H9 (cell line): ENCODE results near the gene KLK13. TPM values are rescaled to one million over a fixed set of nuclear protein-coding genes. Genes with fewer than 3 reads are reported as not detected.

Source experiments
- DNase-seq: peaks from one replicate; pipeline ENCODE4 v3.0.0-alpha.2; 2017
- H2AFZ ChIP-seq: one replicate; pipeline ENCODE4 v1.6.1; 2013; ENCODE audit warnings: mild to moderate bottlenecking, low read length, control low read depth, moderate library complexity
- H2AK5ac ChIP-seq: 2 replicates; pipeline ENCODE4 v1.6.1; 2013; ENCODE audit warnings: low read length, control low read depth, mixed read lengths; ENCODE audit not compliant: insufficient read length
- H2BK120ac ChIP-seq: one replicate; pipeline ENCODE4 v1.6.1; 2013; ENCODE audit warnings: low read depth, mild to moderate bottlenecking, low read length, control low read depth, inconsistent platforms; ENCODE audit not compliant: poor library complexity, severe bottlenecking
- H2BK12ac ChIP-seq: 2 replicates; pipeline ENCODE4 v1.6.1; 2013; ENCODE audit warnings: low read length, control low read depth, mixed read lengths, low read depth; ENCODE audit not compliant: insufficient read length
- H2BK15ac ChIP-seq: 2 replicates; pipeline ENCODE4 v1.6.1; 2013; ENCODE audit warnings: low read depth, low read length, control low read depth
- H2BK20ac ChIP-seq: one replicate; pipeline ENCODE4 v1.6.1; 2013; ENCODE audit warnings: low read depth, mild to moderate bottlenecking, low read length, control low read depth, inconsistent platforms; ENCODE audit not compliant: poor library complexity, severe bottlenecking
- H2BK5ac ChIP-seq: 2 replicates; pipeline ENCODE4 v1.6.1; 2013; ENCODE audit warnings: low read length, control low read depth, mixed read lengths; ENCODE audit not compliant: insufficient read length
- H3K14ac ChIP-seq: 2 replicates; pipeline ENCODE4 v1.6.1; 2013; ENCODE audit warnings: low read length, control low read depth; ENCODE audit not compliant: insufficient read depth
- H3K18ac ChIP-seq: 2 replicates; pipeline ENCODE4 v1.6.1; 2013; ENCODE audit warnings: low read depth, mild to moderate bottlenecking, mixed read lengths, low read length, control low read depth; ENCODE audit not compliant: insufficient read length
- H3K23ac ChIP-seq: 2 replicates; pipeline ENCODE4 v1.6.1; 2013; ENCODE audit warnings: low read length, control low read depth, mixed read lengths, low read depth; ENCODE audit not compliant: insufficient read length
- H3K23me2 ChIP-seq: 2 replicates; pipeline ENCODE4 v1.6.1; 2013; ENCODE audit warnings: low read depth, mild to moderate bottlenecking, mixed read lengths, low read length, control low read depth; ENCODE audit not compliant: insufficient read length, poor library complexity, severe bottlenecking
- H3K27ac ChIP-seq: 2 replicates; pipeline ENCODE4 v1.5.1; 2013; ENCODE audit warnings: low read length, control low read depth, mixed read lengths, low read depth; ENCODE audit not compliant: insufficient read length
- H3K27me3 ChIP-seq: 2 replicates; pipeline ENCODE4 v1.6.1; 2013; ENCODE audit warnings: low read length, control low read depth, inconsistent platforms; ENCODE audit not compliant: insufficient read depth
- H3K4ac ChIP-seq: 2 replicates; pipeline ENCODE4 v1.6.1; 2013; ENCODE audit warnings: low read depth, mild to moderate bottlenecking, control low read depth, inconsistent platforms, low read length, moderate library complexity
- H3K4me1 ChIP-seq: 2 replicates; pipeline ENCODE4 v1.6.1; 2013; ENCODE audit warnings: low read length, control low read depth, inconsistent platforms; ENCODE audit not compliant: insufficient read depth
- H3K4me2 ChIP-seq: 2 replicates; pipeline ENCODE4 v1.6.1; 2013; ENCODE audit warnings: low read length, control low read depth, mixed read lengths; ENCODE audit not compliant: insufficient read length, insufficient read depth
- H3K56ac ChIP-seq: 2 replicates; pipeline ENCODE4 v1.6.1; 2013; ENCODE audit warnings: low read depth, mild to moderate bottlenecking, mixed read lengths, low read length, control low read depth; ENCODE audit not compliant: insufficient read length
- H3K79me1 ChIP-seq: 2 replicates; pipeline ENCODE4 v1.6.1; 2013; ENCODE audit warnings: low read depth, mild to moderate bottlenecking, moderate library complexity, low read length, control low read depth, inconsistent platforms; ENCODE audit not compliant: insufficient read depth, poor library complexity, severe bottlenecking
- H3K79me2 ChIP-seq: 2 replicates; pipeline ENCODE4 v1.6.1; 2013; ENCODE audit warnings: low read length, control low read depth, inconsistent platforms; ENCODE audit not compliant: insufficient read depth
- H3K9ac ChIP-seq: 2 replicates; pipeline ENCODE4 v1.6.1; 2013; ENCODE audit warnings: low read length, control low read depth, mixed read lengths; ENCODE audit not compliant: insufficient read length; ENCODE audit errors: extremely low read depth
- H3K9me3 ChIP-seq: one replicate; pipeline ENCODE4 v1.6.1; 2013; ENCODE audit warnings: low read depth, low read length, inconsistent platforms; ENCODE audit not compliant: control insufficient read depth
- H3T11ph ChIP-seq: one replicate; pipeline ENCODE4 v1.6.1; 2013; ENCODE audit warnings: mild to moderate bottlenecking, low read length, control low read depth, inconsistent platforms
- H4K20me1 ChIP-seq: one replicate; pipeline ENCODE4 v1.6.1; 2013; ENCODE audit not compliant: control insufficient read depth, insufficient read length, insufficient read depth
- H4K5ac ChIP-seq: 2 replicates; pipeline ENCODE4 v1.6.1; 2013; ENCODE audit warnings: low read depth, mild to moderate bottlenecking, mixed read lengths, low read length, control low read depth; ENCODE audit not compliant: insufficient read length
- H4K8ac ChIP-seq: replicated peaks from 2 replicates; pipeline ENCODE4 v1.6.1; 2013; ENCODE audit warnings: low read length, control low read depth, mixed read lengths, low read depth; ENCODE audit not compliant: insufficient read length
- H4K91ac ChIP-seq: 2 replicates; pipeline ENCODE4 v1.6.1; 2013; ENCODE audit warnings: low read depth, mild to moderate bottlenecking, moderate library complexity, mixed read lengths, low read length, control low read depth; ENCODE audit not compliant: insufficient read length
- H3K27ac Mint-ChIP-seq, 3 experiments: 2 replicates in 2 of 3; 3 replicates in 1 of 3; pipeline ENCODE4 v1.8.0; 2020 to 2021; ENCODE audit warnings: mixed read lengths in 3 of 3, mild to moderate bottlenecking in 1 of 3, moderate library complexity in 1 of 3
- H3K27me3 Mint-ChIP-seq: 2 replicates; pipeline ENCODE4 v1.8.0; 2021; ENCODE audit warnings: low read depth, mild to moderate bottlenecking, moderate library complexity, mixed read lengths
- H3K36me3 Mint-ChIP-seq, 3 experiments: 2 replicates in 2 of 3; 3 replicates in 1 of 3; pipeline ENCODE4 v1.8.0; 2020 to 2021; ENCODE audit warnings: low read depth in 3 of 3, mixed read lengths in 3 of 3; ENCODE audit not compliant: insufficient read depth in 1 of 3
- H3K4me1 Mint-ChIP-seq, 2 experiments: 2 replicates each; pipeline ENCODE4 v1.8.0; 2020; ENCODE audit warnings: mixed read lengths in 2 of 2
- H3K4me3 Mint-ChIP-seq, 2 experiments: 2 replicates in 1 of 2; 3 replicates in 1 of 2; pipeline ENCODE4 v1.8.0; 2020 to 2021; ENCODE audit warnings: mild to moderate bottlenecking in 2 of 2, mixed read lengths in 2 of 2, moderate library complexity in 1 of 2
- H3K9me3 Mint-ChIP-seq, 2 experiments: 2 replicates in 1 of 2; 3 replicates in 1 of 2; pipeline ENCODE4 v1.8.0; 2020; ENCODE audit warnings: mild to moderate bottlenecking in 2 of 2, mixed read lengths in 2 of 2, moderate library complexity in 1 of 2
- CTCF ChIP-seq: fragments of 200-600 bp; sonication (generic); conservative IDR thresholded peaks from 3 replicates; pipeline ENCODE4 v1.8.0; 2021; ENCODE audit warnings: antibody characterized with exemption, mild to moderate bottlenecking
- WGBS: extraction: QIAGEN DNeasy Blood & Tissue Kit; methylation state at CpG from one replicate; pipeline ENCODE4 v1.1.7; 2013; ENCODE audit warnings: missing lambda C conversion rate, low lambda C conversion rate, mixed read lengths; ENCODE audit not compliant: insufficient read length; ENCODE audit errors: extremely low coverage; 5-methylcytosine and 5-hydroxymethylcytosine counted together
- total RNA-seq: library from RNA; stranded (reverse); gene quantifications from 2 replicates; pipeline ENCODE4 v1.2.1, GENCODE V29; 2021

Gene KLK13
- total RNA-seq, 1 experiment from 2014 or later: 4.2 TPM

- H3K4me1 Mint-ChIP-seq: peaks cover 17 to 25% of the 10 kb centered on the region in 2 experiments
- no peak overlapping the region for H3K56ac ChIP-seq
Observed at GRCh38 chr19:51093510-51094345, 28.8 kb upstream of the KLK13 start.

More at GRCh38 chr19:51093510-51094345, 28.8 kb upstream of the KLK13 start:
- DNase-seq: no peak
- Histone ChIP-seq H2AFZ (no peak overlapping the region), H4K5ac (no peak overlapping the region), H3K4me1 (no peaks in the 10 kb centered on the region), H4K20me1 (no peaks in the 10 kb centered on the region), H3K23me2 (no peaks in the 10 kb centered on the region), H3K4me2 (no peak overlapping the region), H4K91ac (no peak overlapping the region), H3K14ac (no peak overlapping the region), H3K18ac (no peak overlapping the region), H3K23ac (no peak overlapping the region), H2BK15ac (no peak overlapping the region), H2BK5ac (no peak overlapping the region), H4K8ac (no peak overlapping the region), H3K27me3 (no peaks in the 10 kb centered on the region), H3K79me2 (no peaks in the 10 kb centered on the region), H2BK20ac (no peak overlapping the region), H2BK120ac (no peak overlapping the region), H3K9ac (no peak overlapping the region), H2AK5ac (no peak overlapping the region), H3K9me3 (no peaks in the 10 kb centered on the region), H3T11ph (no peak overlapping the region), H2BK12ac (no peak overlapping the region), H3K4ac (no peak overlapping the region), H3K79me1 (no peaks in the 10 kb centered on the region), H3K27ac (no peak overlapping the region)
- no peak for TF ChIP-seq CTCF
- H3K9me3 Mint-ChIP-seq: no peaks in the 10 kb centered on the region
- no CpG with 5 or more reads among the region's 22 CpGs for WGBS
- H3K27ac Mint-ChIP-seq: no peak overlapping the region; a peak in 1 of 7 replicates
- peaks cover 0 to 4% (median 0%) of the 10 kb centered on the region in 3 experiments; a peak in 1 of 7 replicates for H3K36me3 Mint-ChIP-seq
- H3K27me3 Mint-ChIP-seq: peaks cover 4% of the 10 kb centered on the region
- no peak overlapping the region for H3K4me3 Mint-ChIP-seq
